ENCODE results near the gene PAOX. TPM values are rescaled to one million over a fixed set of nuclear protein-coding genes. Genes with fewer than 3 reads are reported as not detected.

Gene PAOX
- total and polyA plus RNA-seq, 2 of the 13 experiments (the other 11 are each of a cell fraction or from before 2014, with no cell fraction given) = 0.49 to 0.77 TPM

GRCh38 chr10:133378251-133379096 is 588 bp upstream of the PAOX start (continued):
- no peak for TF ChIP-seq PBX3 (CRISPR knock-in tag; IDR thresholded peaks at IDR 0.05; ENCODE audit: borderline replicate concordance)
- TF ChIP-seq CEBPG (CRISPR knock-in tag; IDR thresholded peaks at IDR 0.05) = no peak
- TF ChIP-seq DPF2 (CRISPR knock-in tag; IDR thresholded peaks at IDR 0.05; ENCODE audit: borderline replicate concordance, low read depth) = no peak
- peak; percentile 85 for TF ChIP-seq SPEN (CRISPR knock-in tag; IDR thresholded peaks at IDR 0.05; ENCODE audit: low read depth)
- no peak for TF ChIP-seq ISX (CRISPR knock-in tag; conservative IDR thresholded peaks at IDR 0.05)
- TF ChIP-seq NR2F2 (IDR thresholded peaks at IDR 0.05; ENCODE audit: borderline replicate concordance, low read depth) = 0 out of 2 replicates have a peak, but pooled peaks have one; percentile 26
- TF ChIP-seq AGO2 (optimal IDR thresholded peaks at IDR 0.05; ENCODE audit: low read depth, low read length) = peak; percentile 75
- no peak for TF ChIP-seq ETV5 (CRISPR knock-in tag; IDR thresholded peaks at IDR 0.05; ENCODE audit: borderline replicate concordance)
- 0 out of 2 replicates have a peak, but pooled peaks have one; percentile 31 for TF ChIP-seq ZNF616 (CRISPR knock-in tag; IDR thresholded peaks at IDR 0.05; ENCODE audit: low read depth)
- no peak for TF ChIP-seq ZNF44 (CRISPR knock-in tag; IDR thresholded peaks at IDR 0.05)
- no peak for TF ChIP-seq ZNF367 (CRISPR knock-in tag; IDR thresholded peaks at IDR 0.05; ENCODE audit: borderline replicate concordance)
- no peak for TF ChIP-seq ARNT (IDR thresholded peaks at IDR 0.05)
- peak; percentile 55 for TF ChIP-seq ASH2L (IDR thresholded peaks at IDR 0.05; ENCODE audit: insufficient read length, low read depth, low read length)
- TF ChIP-seq KMT2A (CRISPR knock-in tag; IDR thresholded peaks at IDR 0.05) = no peak
- no peak for TF ChIP-seq ARNTL (CRISPR knock-in tag; IDR thresholded peaks at IDR 0.05)
- TF ChIP-seq TOPORS (CRISPR knock-in tag; IDR thresholded peaks at IDR 0.05) = no peak; the same call in 1 of the 2 replicates
- TF ChIP-seq FOXM1 (CRISPR knock-in tag; IDR thresholded peaks at IDR 0.05) = no peak
- no peak for TF ChIP-seq ZNF331 (CRISPR knock-in tag; IDR thresholded peaks at IDR 0.05)
- no peak for TF ChIP-seq ATF4 (CRISPR knock-in tag; IDR thresholded peaks at IDR 0.05)
- TF ChIP-seq ZNF724P (CRISPR knock-in tag; IDR thresholded peaks at IDR 0.05; ENCODE audit: borderline replicate concordance) = peak; percentile 90; the same call in 1 of the 2 replicates
- TF ChIP-seq ZNF256 (CRISPR knock-in tag; conservative IDR thresholded peaks at IDR 0.05) = no peak
- peak; percentile 79 for TF ChIP-seq TFE3 (CRISPR knock-in tag; IDR thresholded peaks at IDR 0.05)
- no peak for TF ChIP-seq ZNF629 (CRISPR knock-in tag; conservative IDR thresholded peaks at IDR 0.05)
- no peak for TF ChIP-seq ZNF672 (CRISPR knock-in tag; IDR thresholded peaks at IDR 0.05)
- peak; percentile 92; the same call in 1 of the 2 replicates for TF ChIP-seq SAFB2 (CRISPR knock-in tag; IDR thresholded peaks at IDR 0.05; ENCODE audit: borderline replicate concordance, low read depth)
- no peak for TF ChIP-seq SYNCRIP (IDR thresholded peaks at IDR 0.05; ENCODE audit: insufficient read depth, low read depth, low read length)

Measured in HepG2 (cell line).